CD4-positive, alpha-beta T cell treated with Interleukin-17A for 4 hours (primary cell): Measurements from ENCODE around the gene DPP8.
A peak's percentile ranks its signal among the peaks of the same experiment; 100 is the strongest.
"Not testable (repeated sequence)": the region's sequence is repeated elsewhere in the genome, so short reads cannot be mapped to it uniquely, and the experiment has no call there.

Source experiments
- DNase-seq: peaks from one replicate; pipeline ENCODE4 v3.0.0-alpha.2; 2020; ENCODE audit warnings: mixed read lengths

The DPP8 gene

DNA sequence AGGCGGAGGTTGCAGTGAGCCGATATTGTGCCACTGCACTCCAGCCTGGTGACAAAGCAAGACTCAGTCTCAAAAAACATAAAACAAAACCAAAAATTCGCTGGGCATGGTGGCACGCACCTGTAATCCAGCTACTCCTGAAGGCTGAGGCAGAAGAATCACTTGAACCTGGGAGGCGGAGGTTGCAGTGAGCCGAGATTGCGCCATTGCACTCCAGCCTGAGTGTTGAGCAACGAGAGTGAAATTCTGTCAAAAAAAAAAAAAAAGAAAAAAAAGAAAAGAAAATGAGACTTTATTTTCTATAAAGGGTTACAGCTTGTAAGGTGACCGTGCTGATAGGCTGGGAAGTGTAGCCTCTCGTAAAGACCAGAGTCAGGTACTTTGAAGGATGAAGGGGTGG is 6.7 kb upstream of the DPP8 start:
- no peak for DNase-seq

DNA sequence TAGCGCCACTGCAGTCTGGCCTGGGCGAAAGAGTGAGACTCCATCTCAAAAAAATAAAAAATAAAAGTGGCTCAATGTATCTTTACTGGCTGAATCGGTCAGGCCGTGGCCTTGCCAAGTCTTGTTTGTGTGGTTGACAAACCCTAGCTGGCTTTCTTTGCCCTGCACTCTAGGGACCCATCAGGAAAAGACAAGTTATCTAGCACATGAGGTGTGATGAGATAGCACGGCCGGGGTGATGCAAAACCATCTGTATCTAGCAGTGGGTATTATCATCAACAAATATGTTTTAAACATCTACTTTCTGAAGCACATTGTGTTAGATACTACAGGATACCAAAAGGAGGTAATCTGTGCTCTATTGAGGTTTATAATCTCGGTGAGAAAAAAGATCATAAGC is 3.9 kb upstream of the DPP8 start:
- DNase-seq = no peak

DNA sequence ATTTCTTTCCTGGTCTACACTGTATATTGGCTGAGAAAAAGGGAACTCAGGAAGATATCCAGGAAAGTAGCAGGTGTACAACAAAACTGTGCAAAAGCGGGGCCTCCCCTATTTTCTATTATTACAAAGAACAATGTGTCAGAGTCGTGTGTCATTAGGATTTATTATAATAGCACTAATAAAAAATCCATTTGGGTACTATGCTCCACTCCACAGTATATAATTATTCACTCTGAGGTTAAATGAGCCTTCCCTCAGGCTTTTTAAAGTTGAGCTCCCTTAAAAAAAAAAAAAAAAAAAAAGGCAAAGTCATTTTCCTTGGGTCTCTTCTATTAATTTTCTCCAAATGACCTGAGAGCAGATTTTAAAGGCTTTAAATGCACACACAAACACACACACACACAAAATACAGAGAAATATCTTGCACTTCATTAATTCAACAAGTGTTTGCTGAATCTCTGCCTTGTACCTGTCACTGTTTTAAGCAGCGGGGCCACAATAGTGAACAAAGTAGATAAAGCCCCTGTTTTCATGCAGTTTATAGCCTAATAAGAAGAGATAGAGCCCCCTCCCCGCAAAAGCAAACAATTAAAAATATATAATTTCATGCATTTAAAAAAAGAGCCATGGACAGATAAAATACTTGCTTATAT is 1.3 kb upstream of the DPP8 start:
- no peak for DNase-seq

DNA sequence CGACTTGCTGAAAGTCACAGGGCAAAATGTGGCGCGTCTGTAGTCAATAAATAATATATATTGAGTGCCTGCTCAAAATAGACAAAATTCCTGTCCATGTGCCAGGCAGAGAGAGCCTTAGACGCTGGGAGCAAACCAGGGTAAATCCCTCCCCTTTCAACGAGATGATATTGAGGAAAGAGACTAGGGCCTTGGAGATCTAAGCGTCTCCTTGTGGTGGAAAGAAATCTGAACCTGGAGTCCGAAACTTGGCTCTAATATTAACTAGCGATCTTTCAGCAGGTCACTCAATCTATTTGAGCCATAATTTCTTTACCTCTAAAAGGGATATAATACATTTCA is 348 bp upstream of the DPP8 start:
- DNase-seq = no peak

DNA sequence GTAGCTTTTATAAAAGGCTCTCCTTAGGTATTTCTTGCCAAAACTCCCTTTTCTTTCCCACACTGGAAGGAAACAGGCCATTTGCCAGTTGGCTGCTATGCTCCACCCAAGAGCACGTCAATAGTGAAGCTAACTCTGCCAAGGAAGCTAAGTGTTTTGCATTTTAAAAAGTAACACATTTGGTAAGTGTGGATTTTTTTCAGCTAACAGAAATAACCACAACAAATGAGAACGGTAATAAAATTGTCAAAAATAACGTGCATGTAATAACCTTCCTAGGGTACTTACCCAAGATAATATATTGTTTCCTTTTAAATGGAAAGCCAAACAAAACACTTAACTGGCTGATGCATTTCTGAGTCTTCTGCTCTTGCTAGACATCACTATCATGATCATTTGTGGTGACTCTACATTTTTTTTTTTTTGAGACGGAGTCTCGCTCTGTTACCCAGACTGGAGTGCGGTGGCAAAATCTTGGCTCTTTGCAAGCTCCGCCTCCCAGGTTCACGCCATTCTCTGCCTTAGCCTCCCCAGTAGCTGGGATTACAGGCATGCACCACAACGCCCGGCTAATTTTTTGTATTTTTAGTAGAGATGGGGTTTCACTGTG is 4.6 kb downstream of the DPP8 start:
- DNase-seq = peak; percentile 3

DNA sequence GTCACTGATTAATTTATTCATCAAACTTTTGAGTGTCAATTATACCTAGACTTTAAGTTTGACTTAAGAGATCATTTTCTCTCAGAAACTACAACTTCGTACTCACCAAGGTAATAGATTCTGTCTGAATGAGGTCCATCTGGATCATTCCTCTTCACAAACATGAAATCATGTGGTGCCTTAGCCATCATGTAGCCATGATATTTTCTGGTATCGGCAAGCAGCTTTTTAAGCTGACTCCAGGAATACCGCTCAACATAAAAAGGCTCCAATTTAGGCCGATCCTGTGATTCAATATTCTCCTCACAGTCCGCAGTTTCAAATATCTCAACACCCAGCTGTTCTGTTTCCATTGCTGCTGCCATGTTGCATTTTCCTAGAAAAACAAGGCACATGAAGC is 5.3 kb downstream of the DPP8 start:
- no peak for DNase-seq

DNA sequence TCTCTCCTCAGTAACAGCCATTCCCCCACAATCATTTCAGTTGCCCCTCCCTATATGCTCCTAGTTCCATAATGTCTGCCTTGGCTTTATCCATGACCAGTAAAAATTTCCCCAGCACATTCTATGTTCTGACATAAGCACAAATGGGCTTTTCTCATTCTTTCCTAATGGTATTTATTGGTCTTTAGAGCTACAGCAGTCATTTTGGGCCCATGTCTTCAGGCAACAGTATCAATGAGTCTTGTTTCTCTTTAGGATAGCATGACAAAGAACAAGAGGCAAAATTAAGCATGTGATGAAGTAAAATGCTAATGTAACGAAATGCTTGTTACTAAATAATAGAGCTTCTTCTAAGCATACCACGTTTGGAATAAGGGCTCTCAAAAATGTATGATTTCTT is 8.2 kb downstream of the DPP8 start:
- DNase-seq = no peak

DNA sequence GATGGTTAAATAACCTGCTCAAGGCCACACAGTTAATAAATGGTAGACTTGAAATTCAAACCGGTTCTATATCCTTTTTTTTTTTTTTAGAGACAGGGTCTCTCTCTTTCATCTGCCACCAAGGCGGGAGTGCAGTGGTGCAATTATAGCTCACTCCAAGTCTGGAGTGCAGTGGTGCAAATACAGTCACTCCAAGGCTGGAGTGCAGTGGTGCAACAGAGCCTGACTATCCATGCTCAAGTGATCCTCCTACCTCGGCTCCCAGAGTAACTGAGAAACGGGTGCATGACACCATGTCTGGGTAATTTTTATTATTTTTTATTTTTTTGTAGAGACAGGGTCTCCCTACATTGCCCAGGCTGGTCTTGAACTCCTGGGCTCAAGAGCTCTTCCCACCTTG is 23.4 kb downstream of the DPP8 start:
- no peak for DNase-seq

DNA sequence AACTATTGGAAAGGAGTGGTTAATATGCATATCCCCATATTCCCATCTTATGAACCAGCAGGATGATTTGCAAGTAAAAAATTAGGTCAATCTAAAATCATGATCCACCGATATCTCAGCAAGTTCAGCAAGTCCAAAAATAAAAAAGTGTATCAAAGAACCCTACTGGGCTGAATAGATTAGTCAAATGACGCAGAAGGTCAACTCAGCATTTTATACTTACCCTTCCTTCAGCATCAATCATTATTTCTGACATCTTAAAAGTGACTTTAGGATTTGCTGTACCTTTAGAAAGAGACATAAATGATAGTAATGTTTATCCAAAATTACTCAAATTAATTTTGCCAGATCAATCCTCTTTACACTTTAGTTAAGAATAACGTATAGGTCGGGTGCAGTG is 32.6 kb downstream of the DPP8 start:
- no peak for DNase-seq

DNA sequence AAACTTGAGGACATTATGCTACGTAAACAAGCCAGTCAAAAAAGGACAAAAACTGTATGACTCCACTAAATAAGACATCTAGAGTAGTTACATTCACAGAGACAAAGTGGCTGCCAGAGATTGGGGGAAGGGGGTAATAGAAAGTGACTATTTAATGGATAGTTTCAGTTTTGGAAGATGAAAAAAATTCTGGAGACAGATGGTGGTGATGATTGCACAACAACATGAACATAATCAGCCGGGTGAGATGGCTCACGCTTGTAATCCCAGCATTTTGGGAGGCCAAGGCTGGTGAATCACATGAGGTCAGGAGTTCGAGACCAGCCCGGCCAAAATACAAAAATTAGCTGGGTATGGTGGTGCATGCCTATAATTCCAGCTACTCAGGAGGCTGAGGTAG is 40.6 kb downstream of the DPP8 start:
- DNase-seq = no peak

DNA sequence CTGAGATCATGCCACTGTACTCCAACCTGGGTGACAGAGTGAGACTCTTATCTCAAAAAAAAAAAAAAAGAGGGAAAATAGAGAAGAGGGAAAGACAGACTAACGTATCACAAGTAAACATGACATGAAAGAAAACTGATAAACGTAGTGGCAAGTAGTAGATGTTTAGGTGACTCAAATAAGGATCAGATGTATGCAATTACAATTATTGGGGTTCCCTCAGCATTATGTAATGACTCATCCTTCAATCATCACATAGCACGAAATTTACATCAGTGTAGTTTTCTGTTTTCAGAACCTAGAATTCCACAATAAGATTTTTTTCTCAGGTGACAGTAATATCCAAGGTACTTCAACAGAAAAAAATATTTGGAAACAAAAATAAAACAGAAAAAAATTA is 46.6 kb downstream of the DPP8 start:
- DNase-seq = no peak

DNA sequence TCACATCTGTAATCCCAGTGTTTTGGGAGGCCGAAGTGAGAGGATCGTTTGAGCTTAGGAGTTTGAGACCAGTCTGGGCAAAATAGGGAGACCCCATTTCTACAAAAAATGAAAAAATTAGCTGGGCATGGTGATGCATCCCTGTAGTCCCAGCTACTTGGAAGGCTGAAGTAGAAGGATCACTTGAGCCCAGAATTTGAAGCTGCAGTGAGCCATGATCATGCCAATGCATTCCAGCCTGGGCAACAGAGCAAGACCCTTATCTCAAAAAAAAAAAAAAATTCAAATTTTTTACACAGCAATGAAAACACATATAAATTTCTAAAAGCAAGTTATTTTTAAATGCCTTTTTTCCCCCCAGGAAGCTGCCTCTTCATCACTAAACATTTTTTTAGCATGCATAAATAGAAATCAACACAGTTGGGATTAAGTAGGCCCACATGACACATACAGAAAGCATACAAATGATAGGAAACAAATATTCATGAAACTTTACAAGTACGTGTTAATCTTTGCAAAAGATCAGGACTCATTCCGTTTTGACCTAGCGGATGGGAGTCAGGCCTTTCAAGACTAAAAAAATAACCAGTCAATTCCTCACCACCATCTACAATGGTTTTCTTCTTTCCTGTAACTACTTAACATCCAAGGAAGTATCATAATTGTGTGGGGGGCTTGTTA is 49.1 kb downstream of the DPP8 start:
- no peak for DNase-seq

DNA sequence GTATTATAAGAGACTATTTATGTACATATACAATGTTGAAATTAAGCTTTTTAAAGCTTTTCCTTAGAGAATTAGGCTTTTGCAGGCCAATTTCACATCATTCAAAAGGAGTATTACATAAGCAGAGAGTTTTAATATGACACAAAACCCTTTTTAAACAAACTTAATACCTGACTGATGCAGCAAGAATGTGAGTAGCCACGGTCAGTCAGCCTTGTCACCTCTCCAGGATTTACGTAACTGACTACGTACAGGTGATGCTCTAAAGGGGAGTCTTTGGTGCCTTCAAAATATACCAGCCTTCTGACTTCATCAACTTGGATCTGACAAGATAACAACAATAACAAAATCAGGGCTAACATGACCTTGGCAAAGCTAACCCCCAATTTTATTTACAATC is 50.6 kb downstream of the DPP8 start:
- DNase-seq = no peak

DNA sequence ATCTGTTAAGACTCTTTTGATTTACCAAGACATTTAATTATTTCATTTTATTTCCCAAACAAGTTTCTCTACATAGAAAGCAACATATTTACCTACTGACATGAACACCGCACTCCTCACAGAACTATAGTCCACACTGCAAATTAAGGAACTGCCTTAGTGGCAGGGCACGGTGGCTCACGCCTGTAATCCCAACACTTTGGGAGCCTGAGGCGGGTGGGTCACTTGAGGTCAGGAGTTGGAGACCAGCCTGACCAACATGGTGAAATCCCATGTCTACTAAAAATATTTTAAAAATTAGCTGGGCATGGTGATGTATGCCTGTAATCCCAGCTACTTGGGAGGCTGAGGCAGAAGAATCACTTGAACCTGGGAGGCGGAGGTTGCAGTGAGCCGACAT is 54.4 kb downstream of the DPP8 start:
- not testable (repeated sequence) for DNase-seq

DNA sequence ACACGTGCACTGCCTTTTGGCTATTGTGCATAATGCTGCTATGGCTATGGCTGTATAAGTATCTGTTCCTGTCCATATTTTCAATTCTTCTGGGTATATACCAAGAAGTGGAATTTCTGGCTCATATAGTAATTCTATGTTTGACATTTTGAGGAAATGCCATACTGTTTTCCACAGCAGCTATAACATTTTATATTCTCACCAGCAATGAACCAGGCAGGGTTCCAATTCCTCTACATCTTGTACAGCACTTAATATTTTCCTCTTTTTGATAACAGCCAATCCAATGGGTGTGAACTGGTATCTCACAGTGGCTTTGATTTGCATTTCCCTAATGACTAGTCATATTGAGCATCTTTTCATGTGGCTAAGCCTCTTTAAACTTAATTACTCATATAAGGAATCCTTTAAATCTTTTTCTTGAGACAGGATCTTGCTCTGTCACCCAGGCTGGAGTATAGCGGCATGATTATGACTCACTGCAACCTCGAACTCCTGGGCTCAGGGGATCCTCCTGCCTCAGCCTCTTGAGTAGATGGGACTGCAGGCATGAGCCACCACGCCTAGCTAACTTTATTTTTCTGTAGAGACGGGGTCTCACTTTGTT is 56.6 kb downstream of the DPP8 start:
- DNase-seq = peak; percentile 32

DNA sequence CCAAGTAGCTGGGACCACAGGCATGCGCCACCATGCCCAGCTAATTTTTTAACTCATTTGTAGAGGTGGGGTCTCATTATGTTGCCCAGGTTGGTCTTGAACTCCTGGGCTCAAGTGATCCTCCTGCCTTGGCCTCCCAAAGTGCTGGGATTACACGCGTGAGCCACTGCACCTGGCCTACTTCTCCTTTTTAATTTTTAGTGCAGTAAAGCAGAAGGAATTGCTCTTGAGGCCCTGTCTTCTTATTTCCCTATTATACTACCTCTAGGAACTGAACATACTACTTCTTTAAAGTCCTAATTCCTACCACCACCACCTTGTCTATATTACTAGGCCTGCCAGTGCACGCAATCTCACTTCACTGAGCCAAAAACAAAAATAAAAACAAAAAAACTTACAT is 62.2 kb downstream of the DPP8 start:
- not testable (repeated sequence) for DNase-seq

DNA sequence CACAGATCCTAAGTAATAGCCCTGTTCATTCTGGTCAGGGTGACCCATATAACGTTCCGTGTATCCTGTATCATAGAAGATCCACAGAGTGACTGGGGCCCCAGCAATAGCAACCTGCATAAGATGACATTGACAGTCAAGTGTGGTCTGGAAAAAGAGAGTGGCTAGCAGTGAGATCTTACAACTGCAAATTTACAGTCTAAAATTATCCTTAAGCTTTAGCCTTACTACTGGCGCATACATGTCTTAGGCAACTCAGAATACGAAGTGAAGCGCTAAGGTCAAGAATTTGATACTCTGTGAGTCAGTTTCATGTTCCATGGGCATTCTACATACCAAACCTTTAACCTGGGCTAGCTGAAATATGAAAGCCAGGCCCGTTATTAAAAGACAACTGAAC is 65.5 kb downstream of the DPP8 start:
- DNase-seq = no peak

DNA sequence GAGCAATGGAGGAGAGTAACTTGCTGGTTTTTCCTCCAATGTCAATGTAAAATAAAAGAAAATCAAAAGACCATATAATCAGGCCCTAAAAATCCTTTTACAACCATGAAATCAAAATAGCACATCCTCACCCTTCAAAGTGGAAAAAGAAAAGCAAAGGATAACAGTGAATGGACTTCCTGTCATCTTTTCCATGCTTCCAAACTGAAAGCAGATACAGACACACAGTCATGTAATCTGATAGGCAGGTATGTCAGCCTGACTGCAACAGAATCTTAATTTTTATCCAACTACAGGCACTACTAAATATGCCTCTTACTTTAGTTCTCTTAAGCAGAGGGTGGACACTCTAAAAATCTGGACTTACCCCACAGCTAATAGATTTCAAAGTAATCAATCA is 66.9 kb downstream of the DPP8 start:
- DNase-seq = no peak

DNA sequence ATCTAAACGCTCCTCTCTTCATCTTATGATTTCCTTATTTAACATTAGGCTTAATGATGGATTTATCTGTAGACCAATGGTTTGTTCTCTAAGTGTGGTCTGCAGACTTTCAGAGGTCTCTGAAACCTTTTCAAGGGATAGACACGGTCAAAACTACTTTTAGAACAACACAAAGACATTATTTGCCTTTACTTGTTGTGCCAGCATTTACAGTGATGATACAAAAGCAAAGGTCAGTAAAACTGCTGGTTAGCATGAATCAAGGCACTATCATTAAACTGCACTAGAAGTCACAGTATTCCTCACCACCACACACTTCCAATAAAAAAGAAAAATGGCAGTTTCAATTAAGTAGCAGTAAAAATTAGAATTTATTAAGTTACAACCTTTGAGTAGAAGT is 70.3 kb downstream of the DPP8 start:
- no peak for DNase-seq

DNA sequence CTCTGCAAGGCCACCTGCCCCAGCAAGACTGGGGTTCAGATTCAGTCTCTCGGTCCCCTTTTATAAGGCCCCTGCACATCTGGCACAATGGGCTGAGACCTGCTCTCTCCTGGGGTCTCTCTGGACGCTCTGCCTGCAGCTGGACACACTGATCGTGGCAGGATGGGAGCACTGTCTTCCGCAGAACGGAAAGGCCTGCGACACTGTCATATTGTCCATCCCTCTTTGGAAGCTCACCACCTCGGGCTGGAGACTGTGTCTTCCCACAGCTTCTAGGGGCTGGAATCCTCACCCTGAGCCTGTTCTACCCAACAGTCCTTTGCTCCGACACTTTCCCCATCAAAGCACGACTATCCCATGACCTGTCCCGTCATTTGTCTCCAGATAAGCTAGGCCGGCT is 83.3 kb downstream of the DPP8 start:
- DNase-seq = no peak

DNA sequence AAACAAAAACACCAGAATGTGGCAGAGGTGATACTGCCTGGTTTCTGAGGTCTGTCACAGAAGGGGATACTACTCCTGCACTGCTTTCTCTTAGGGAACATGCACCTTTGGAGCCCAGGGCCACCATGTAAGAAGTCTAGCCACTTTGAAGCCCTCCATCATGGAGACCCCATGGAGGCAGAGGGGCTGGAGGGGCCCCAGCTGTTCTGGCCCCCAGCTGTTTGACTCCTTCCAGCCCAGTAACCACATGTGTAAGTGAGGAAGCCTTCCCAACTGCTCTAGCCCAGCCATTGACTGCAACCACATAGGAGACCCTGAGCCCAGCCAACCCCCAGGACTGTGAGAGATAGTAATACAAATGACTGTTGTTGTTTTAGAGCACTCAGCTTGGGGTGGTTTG is 85.8 kb downstream of the DPP8 start:
- DNase-seq = no peak

DNA sequence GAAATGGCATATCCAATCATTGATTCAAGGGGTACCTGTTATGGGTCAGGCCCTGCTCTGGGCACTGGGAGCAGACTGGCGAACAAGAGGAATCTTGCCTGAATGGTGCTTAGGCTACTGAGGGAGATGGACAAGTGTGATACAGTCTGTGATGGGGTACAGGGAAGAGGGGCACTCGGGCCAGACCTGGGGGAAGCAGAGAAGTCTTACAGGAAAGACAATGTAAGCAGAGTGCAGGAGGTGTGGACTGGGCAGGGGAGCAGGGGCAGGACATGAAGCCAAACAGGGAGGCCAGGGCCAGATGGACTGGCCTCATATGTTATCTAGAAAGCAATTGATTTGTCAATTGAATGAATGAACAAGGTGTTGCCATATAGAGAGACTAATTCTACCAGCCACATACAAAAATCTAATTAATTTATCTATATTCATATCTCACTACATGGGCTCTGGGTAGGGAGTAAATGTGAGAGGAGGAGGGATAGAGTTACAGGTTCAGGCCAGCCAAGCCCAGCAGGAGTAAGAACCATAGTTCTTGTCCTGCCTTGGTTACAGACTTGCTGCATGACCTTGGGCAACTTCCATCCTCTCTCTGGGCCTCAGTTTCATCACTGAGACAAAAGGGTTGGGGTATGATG is 91.2 kb downstream of the DPP8 start:
- DNase-seq = no peak

DNA sequence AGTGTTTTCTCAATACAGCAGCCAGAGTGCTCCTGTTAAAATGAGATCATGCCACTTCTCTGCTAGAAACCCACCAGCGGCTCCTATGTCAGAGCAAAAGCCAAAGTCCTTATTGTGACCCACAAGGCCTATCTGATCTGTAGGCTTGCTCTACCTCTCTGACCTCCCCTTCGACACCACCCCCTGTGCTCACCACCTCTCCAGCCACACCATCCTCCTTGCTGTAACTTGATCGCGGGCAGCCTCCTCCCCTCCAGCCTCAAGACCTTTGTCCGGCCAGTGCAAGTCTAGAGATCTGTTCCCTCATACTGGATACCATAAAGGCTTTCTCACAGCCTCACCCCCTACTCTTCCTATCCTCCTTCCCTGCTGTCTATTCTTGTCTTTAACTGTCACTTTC is 92.8 kb downstream of the DPP8 start:
- no peak for DNase-seq
